ENCODE results near the gene SPOCK3.

GRCh38 chr4:166763018-166763417 is 471.3 kb downstream of the SPOCK3 start:
- TF ChIP-seq CTCF (IDR thresholded peaks at IDR 0.05) (no peak), POLR2A (IDR thresholded peaks at IDR 0.05) (no peak)
